Endodermal cell (in vitro differentiated cells): Measurements from ENCODE around the gene HOXD8. TPM values are rescaled to one million over a fixed set of nuclear protein-coding genes. Genes with fewer than 3 reads are reported as not detected.

Source experiments
- DNase-seq: peaks from one replicate; pipeline ENCODE4 v3.0.0-alpha.2; 2017
- H3K27ac ChIP-seq: 2 replicates; pipeline ENCODE4 v1.5.1; 2013; ENCODE audit warnings: mild to moderate bottlenecking, low read depth, low read length, moderate library complexity
- H3K27me3 ChIP-seq: 2 replicates; pipeline ENCODE4 v1.6.1; 2013; ENCODE audit warnings: mild to moderate bottlenecking, low read length, moderate library complexity; ENCODE audit not compliant: insufficient read depth, control insufficient read depth, poor library complexity, severe bottlenecking
- H3K36me3 ChIP-seq: 2 replicates; pipeline ENCODE4 v1.7.0; 2013; ENCODE audit warnings: mild to moderate bottlenecking, low read length, moderate library complexity; ENCODE audit not compliant: control insufficient read depth, insufficient read depth
- H3K4me1 ChIP-seq: one replicate; pipeline ENCODE4 v1.7.0; 2013; ENCODE audit warnings: low read length; ENCODE audit not compliant: control insufficient read depth, insufficient read depth
- H3K4me3 ChIP-seq: 2 replicates; pipeline ENCODE4 v1.5.1; 2013; ENCODE audit warnings: mild to moderate bottlenecking, low read length, moderate library complexity
- H3K9ac ChIP-seq: 2 replicates; pipeline ENCODE4 v1.6.1; 2013; ENCODE audit warnings: mild to moderate bottlenecking, low read length, moderate library complexity; ENCODE audit not compliant: poor library complexity, severe bottlenecking; ENCODE audit errors: extremely low read depth
- H3K9me3 ChIP-seq: 2 replicates; pipeline ENCODE4 v1.6.1; 2013; ENCODE audit warnings: mild to moderate bottlenecking, low read length, moderate library complexity; ENCODE audit not compliant: control insufficient read depth
- H3K27ac Mint-ChIP-seq: 2 replicates; pipeline ENCODE4 v1.8.0; 2020; ENCODE audit warnings: mixed read lengths
- H3K27me3 Mint-ChIP-seq: 2 replicates; pipeline ENCODE4 v1.8.0; 2021; ENCODE audit warnings: mild to moderate bottlenecking, mixed read lengths; ENCODE audit not compliant: insufficient read depth
- H3K36me3 Mint-ChIP-seq: 2 replicates; pipeline ENCODE4 v1.8.0; 2020; ENCODE audit warnings: low read depth, mixed read lengths
- H3K4me1 Mint-ChIP-seq: 2 replicates; pipeline ENCODE4 v1.8.0; 2020; ENCODE audit warnings: mixed read lengths
- H3K4me3 Mint-ChIP-seq: 2 replicates; pipeline ENCODE4 v1.8.0; 2020; ENCODE audit warnings: mild to moderate bottlenecking, moderate library complexity, mixed read lengths
- H3K9me3 Mint-ChIP-seq: 2 replicates; pipeline ENCODE4 v1.8.0; 2020; ENCODE audit warnings: mild to moderate bottlenecking, mixed read lengths
- CTCF ChIP-seq: fragments of 200-600 bp; sonication (generic); conservative IDR thresholded peaks from 2 replicates; pipeline ENCODE4 v1.5.0; 2021; ENCODE audit warnings: antibody characterized with exemption, mild to moderate bottlenecking
- WGBS, 2 experiments: methylation state at CpG; one replicate each; pipeline versions ENCODE4 v1.1.5 to v1.1.7; 2013; ENCODE audit warnings: missing lambda C conversion rate in 2 of 2, mixed read lengths in 1 of 2; ENCODE audit not compliant: insufficient coverage in 1 of 2, insufficient read length in 1 of 2; 5-methylcytosine and 5-hydroxymethylcytosine counted together
- total RNA-seq, 2 donors: library from RNA; stranded (reverse); fragmentation: NEBNext Ultra II Directional in 1 of 2; extraction: Animal tissue kit (Norgen Biotek cat#: 25700) in 1 of 2; gene quantifications; 2 replicates in 1 of 2; 3 replicates in 1 of 2; pipeline ENCODE4 v1.2.1, GENCODE V29; 2021

HOXD8 gene
- total RNA-seq, 2 donors from 2014 or later: not detected

- peaks cover 8% of the 10 kb centered on the region for H3K4me1 Mint-ChIP-seq
- no peaks in the 10 kb centered on the region for H3K36me3 ChIP-seq
- WGBS, 2 experiments: 5 to 6% methylated on average over 16 to 55 of the region's 55 CpGs
- H3K27ac ChIP-seq: no peak within 1 kb of the TSS
- no peak for TF ChIP-seq CTCF
- H3K27ac Mint-ChIP-seq: no peak within 1 kb of the TSS
- peak within 1 kb of the TSS; percentile 38 for H3K4me3 Mint-ChIP-seq
- H3K9ac ChIP-seq: no peak within 1 kb of the TSS
- H3K4me3 ChIP-seq: peak within 1 kb of the TSS; percentile 53
- H3K27me3 Mint-ChIP-seq: peaks cover 100% of the 10 kb centered on the region
- peak; percentile 78 for DNase-seq
- H3K9me3 ChIP-seq: no peaks in the 10 kb centered on the region
- H3K4me1 ChIP-seq: no peaks in the 10 kb centered on the region
- H3K27me3 ChIP-seq: peaks cover 100% of the 10 kb centered on the region
- no peaks in the 10 kb centered on the region for H3K36me3 Mint-ChIP-seq
- no peaks in the 10 kb centered on the region for H3K9me3 Mint-ChIP-seq
These were observed 22.2 kb downstream of the HOXD8 start, which contains the start of gene HOXD4 for GRCh38 chr2:176151442-176152287. TSS of gene HOXD4 (plus strand) at chr2:176151550. CDS start at chr2:176151634, 84 bp downstream.

- Mint-ChIP-seq H3K27ac (no peak overlapping the region), H3K4me3 (no peak overlapping the region), H3K4me1 (peaks cover 10% of the 10 kb centered on the region), H3K36me3 (no peaks in the 10 kb centered on the region), H3K27me3 (peaks cover 99% of the 10 kb centered on the region), H3K9me3 (no peaks in the 10 kb centered on the region)
- H3K36me3 ChIP-seq: no peaks in the 10 kb centered on the region
- H3K27me3 ChIP-seq: peaks cover 100% of the 10 kb centered on the region
- no peak for TF ChIP-seq CTCF
- H3K9ac ChIP-seq: no peak overlapping the region
- no peak overlapping the region for H3K27ac ChIP-seq
- peaks cover 4% of the 10 kb centered on the region for H3K4me1 ChIP-seq
- H3K4me3 ChIP-seq: no peak overlapping the region
- 8 to 10% methylated on average over 13 to 47 of the region's 48 CpGs for WGBS, 2 experiments
- DNase-seq: peak; percentile 56
- no peaks in the 10 kb centered on the region for H3K9me3 ChIP-seq
These were observed 23.1 kb downstream of the HOXD8 start for GRCh38 chr2:176152350-176153181.

- Histone ChIP-seq H3K27me3 (peaks cover 100% of the 10 kb centered on the region), H3K9ac (no peak overlapping the region), H3K4me3 (no peak overlapping the region), H3K27ac (no peak overlapping the region), H3K36me3 (no peaks in the 10 kb centered on the region), H3K9me3 (no peaks in the 10 kb centered on the region), H3K4me1 (peaks cover 4% of the 10 kb centered on the region)
- DNase-seq: peak; percentile 36
- H3K4me1 Mint-ChIP-seq: peaks cover 13% of the 10 kb centered on the region
- H3K36me3 Mint-ChIP-seq: no peaks in the 10 kb centered on the region
- no peak overlapping the region for H3K4me3 Mint-ChIP-seq
- H3K27ac Mint-ChIP-seq: no peak overlapping the region
- TF ChIP-seq CTCF: no peak
- WGBS, 2 experiments: 4 to 9% methylated on average over 10 to 11 of the region's 11 CpGs
- peaks cover 99% of the 10 kb centered on the region for H3K27me3 Mint-ChIP-seq
- no peaks in the 10 kb centered on the region for H3K9me3 Mint-ChIP-seq
These were observed 25.2 kb downstream of the HOXD8 start for GRCh38 chr2:176154576-176155252.
